Measurements from ENCODE around the gene MZF1.
"Not testable (repeated sequence)": the region's sequence is repeated elsewhere in the genome, so short reads cannot be mapped to it uniquely, and the experiment has no call there.

The MZF1 gene

DNA sequence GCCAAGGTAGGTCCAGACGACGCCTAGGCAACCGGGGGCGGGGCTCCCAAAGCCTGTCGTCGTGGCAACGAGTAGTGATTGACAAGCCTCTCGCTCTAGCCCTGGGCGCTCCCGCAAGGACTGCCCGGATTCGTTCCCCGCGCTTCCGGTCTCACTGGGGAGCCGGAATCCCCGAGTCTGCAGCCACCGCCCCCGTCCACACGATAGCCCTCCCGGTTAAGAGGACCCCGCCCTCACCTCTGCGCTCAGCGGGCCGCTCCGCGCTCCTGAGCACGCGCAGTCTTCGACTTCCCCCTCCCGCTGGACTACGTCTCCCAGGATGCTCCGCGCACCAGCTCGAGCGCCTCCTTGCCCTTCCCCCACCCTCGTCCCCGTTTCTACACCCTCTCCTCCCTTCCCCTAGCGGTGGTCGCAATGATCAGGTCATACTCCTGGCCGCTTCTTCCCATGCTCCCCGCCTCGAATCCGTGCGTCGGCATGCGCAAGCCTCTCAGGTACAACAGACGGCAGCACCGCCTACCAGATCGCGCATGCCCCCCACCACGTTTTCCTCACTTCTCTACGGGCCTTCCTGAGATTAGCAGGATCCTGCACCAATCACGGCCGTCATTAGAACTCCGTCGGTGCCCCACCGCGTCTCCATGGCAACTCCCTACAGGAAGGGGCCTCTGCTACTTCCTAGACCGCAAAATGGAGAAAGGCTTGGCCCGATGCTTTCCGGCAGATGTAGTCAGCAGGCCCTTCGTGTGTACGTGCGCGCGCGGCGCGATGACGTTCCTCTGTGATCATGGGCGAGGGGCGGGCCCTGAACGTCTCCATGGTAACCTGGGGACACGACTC, at the start of gene MZF1:
MZF1 (minus strand) TSS at position 518 of the 840 bp plus-strand sequence. CDS start 1,946 bp downstream, outside the sequence.
- no peaks in the 10 kb centered on the region; the same call in 1 of the 2 replicates for H3K36me3 ChIP-seq (ENCODE audit: insufficient read depth, low read length)
- no peaks in the 10 kb centered on the region for H3K9me3 ChIP-seq (ENCODE audit: control insufficient read depth, insufficient read depth, low read length)
- peaks cover 7% of the 10 kb centered on the region for H3K4me1 ChIP-seq (ENCODE audit: insufficient read depth, low read length)
- peak within 1 kb of the TSS; percentile 91 for H3K9ac ChIP-seq (ENCODE audit: low read depth, low read length)

DNA sequence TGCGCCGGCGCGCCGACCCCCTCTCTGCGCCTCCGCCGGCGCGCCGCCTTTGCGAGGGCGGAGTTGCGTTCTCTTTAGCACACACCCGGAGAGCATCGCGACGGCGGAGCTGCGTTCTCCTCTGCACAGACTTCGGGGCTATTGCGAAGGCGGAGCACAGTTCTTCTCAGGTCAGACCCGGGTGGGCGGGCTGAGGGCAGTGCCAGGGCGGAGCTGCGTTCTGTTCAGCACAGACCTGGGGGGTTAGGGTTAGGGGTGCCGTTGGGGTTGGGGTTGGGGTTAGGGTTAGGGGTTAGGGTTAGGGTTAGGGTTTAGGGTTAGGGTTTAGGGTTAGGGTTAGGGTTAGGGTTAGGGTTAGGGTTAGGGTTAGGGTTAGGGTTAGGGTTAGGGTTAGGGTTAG, 34.1 kb upstream of the MZF1 start:
- not testable (repeated sequence) for H3K9me3 ChIP-seq (ENCODE audit: control insufficient read depth, insufficient read depth, low read length); H3K9ac ChIP-seq (ENCODE audit: low read depth, low read length); H3K36me3 ChIP-seq (ENCODE audit: insufficient read depth, low read length); H3K4me1 ChIP-seq (ENCODE audit: insufficient read depth, low read length)

DNA sequence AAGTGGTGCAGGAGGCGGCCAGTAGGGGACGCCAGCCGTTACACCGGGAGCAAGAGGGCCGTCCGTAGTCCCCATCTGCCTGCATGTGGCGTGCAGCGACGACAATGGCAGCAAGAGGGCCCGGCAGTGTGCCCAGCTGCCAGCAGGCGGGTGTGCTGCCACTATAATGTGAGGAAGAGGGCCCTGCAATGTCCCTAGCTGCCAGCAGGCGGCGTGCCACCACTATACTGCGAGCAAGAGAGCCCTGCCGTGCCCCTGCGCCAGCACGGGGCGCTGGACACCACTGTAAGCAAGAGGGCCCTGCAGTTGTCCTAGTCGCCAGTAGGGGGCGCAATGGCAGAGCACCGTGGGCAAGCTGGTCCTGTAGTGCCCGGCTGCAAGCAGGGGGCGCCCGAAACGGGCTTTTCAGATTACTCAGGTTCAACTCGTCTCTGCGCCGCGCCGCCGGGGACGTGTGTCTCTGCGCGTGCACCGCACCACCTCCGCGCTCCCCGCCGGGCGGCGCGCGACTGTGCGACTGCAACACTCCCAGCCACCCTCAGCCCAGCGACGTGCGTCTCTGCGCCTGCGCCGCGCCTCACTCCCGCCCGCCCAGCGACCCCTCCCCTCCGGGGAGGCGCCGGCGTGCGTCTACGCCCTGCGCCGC, 33.2 kb upstream of the MZF1 start:
- not testable (repeated sequence) for H3K36me3 ChIP-seq (ENCODE audit: insufficient read depth, low read length); H3K9me3 ChIP-seq (ENCODE audit: control insufficient read depth, insufficient read depth, low read length); H3K9ac ChIP-seq (ENCODE audit: low read depth, low read length); H3K4me1 ChIP-seq (ENCODE audit: insufficient read depth, low read length)

DNA sequence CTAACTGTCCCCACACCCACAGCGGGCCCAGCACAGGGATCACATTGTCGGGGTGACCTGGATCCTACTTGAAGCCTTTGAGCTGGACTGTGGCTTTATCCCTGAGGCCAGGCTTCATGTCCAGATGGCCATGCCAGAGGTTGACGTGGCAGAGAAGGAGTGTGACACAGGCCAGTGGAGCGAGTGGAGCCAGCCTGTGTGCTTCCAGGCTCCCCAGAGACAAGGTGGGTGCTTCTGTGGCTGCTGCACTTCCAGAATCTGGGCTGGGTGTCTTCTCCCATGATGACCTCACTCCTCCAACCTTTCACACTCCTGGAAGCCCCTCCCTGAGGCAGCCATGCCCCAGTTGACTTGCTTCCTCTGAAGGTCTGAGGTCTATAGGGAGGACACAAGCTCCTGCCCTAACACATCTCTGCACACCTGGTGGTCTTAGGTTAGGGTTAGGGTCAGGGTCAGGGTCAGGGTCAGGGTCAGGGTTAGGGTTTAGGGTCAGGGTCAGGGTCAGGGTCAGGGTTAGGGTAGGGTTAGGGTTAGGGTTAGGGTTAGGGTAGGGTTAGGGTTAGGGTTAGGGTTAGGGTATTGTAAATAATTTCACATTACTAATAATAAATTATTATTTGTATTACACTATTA, 13.1 kb upstream of the MZF1 start:
- no peaks in the 10 kb centered on the region for H3K4me1 ChIP-seq (ENCODE audit: insufficient read depth, low read length)
- no peak overlapping the region for H3K9ac ChIP-seq (ENCODE audit: low read depth, low read length)
- H3K36me3 ChIP-seq (ENCODE audit: insufficient read depth, low read length): peaks cover 5% of the 10 kb centered on the region; the same call in 1 of the 2 replicates
- no peaks in the 10 kb centered on the region for H3K9me3 ChIP-seq (ENCODE audit: control insufficient read depth, insufficient read depth, low read length)

DNA sequence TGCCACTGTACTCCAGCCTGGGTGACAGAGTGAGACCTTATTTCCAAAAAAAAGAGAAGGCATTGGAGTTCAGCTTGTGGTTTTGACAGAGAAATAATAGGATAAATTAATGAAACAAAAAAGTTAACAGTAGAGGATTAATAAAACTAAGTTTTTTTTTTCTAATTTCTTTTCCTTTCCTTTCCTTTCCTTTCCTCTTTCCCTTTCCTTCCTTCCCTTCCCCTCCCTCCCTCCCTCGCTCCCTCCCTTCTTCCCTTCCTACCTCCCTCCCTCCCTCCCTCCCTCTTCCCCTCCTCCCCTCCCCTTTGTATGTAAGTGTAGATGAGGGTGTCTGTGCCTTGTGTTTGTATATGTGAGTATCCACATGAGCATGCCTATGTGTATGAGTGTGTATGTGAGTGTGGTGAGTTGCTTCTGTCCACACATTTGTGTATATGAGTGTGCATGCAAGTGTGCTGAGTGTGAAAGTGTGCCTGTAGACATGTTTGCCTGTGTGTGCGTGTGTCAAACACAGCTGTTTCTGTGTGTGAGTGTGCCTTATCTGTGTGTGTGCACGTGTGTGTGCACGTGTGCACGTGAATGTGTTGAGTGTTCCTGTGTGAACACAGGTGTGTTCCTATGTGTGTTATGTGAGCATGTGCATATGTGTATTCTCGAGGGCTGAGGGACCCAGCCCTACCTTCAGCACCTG, 12.5 kb upstream of the MZF1 start:
- H3K36me3 ChIP-seq (ENCODE audit: insufficient read depth, low read length): peaks cover 5% of the 10 kb centered on the region; the same call in 1 of the 2 replicates
- peaks cover 3% of the 10 kb centered on the region; the same call in 1 of the 2 replicates for H3K4me1 ChIP-seq (ENCODE audit: insufficient read depth, low read length)
- no peak overlapping the region for H3K9ac ChIP-seq (ENCODE audit: low read depth, low read length)
- H3K9me3 ChIP-seq (ENCODE audit: control insufficient read depth, insufficient read depth, low read length): no peaks in the 10 kb centered on the region

DNA sequence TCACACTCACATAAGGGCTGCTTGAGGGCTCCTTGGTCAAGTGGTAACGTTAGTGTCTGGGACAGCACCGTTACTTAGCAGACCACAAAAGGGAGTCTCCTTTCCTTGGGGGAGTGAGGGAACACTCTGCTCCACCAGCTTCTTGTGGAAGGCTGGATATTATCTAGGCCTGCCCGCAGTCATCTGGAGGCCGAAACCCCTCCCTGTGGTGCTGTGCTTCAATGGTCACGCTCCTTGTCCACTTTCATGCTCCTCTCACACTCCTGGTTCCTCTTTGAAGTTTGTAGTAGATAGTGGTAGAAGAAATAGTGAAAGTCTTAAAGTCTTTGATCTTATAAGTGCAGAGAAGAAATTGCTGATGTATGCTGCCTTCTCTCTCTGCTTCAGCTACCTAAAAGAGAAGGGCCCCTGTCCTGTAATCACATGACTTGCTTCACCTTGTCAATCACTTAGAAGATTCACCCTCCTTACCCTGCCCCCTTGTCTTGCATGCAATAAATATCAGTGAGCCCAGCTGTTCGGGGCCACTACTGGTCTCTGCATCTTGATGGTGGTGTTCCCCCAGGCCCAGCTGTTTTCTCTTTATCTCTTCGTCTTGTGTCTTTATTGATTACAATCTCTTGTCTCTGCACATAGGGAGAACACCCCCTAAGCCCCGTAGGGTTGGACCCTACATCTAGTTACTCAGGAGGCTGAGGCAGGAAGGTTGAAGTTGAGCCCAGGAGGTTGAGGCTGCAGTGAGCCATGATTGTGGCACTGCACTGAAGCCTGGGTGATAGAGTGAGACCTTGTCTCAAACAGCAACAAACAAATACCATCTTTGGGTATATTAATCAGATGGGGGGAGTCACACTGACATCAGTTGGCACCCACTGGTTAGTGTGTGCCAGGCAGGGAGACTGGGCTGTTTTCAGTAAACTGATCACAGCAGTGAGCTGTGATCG, 11.6 kb upstream of the MZF1 start:
- Histone ChIP-seq H3K9ac (ENCODE audit: low read depth, low read length) (no peak overlapping the region), H3K4me1 (ENCODE audit: insufficient read depth, low read length) (peaks cover 3% of the 10 kb centered on the region; the same call in 1 of the 2 replicates), H3K9me3 (ENCODE audit: control insufficient read depth, insufficient read depth, low read length) (no peaks in the 10 kb centered on the region), H3K36me3 (ENCODE audit: insufficient read depth, low read length) (peaks cover 5% of the 10 kb centered on the region; the same call in 1 of the 2 replicates)

DNA sequence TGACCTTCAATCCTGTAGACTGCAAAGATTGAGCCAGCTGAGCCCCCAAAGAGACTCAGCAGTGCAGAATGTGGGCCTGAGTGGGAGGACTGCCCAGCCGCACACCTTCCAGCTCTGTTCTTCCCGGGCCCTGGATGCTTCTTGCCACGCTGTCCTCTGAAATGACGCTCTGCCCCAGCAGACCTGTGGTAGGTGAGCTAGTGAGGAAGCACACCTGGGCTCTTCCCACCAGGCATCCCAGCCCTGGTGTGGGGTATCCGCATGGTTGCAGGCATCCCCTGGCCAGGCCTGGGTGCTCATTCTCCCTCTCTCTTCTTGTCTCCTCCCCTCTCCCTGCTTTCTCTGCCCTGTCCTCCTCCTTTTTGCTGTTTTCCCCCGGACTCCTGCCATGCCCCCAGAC, 9.8 kb upstream of the MZF1 start:
- H3K36me3 ChIP-seq (ENCODE audit: insufficient read depth, low read length): peaks cover 5% of the 10 kb centered on the region; the same call in 1 of the 2 replicates
- H3K4me1 ChIP-seq (ENCODE audit: insufficient read depth, low read length): peaks cover 3% of the 10 kb centered on the region; the same call in 1 of the 2 replicates
- no peaks in the 10 kb centered on the region for H3K9me3 ChIP-seq (ENCODE audit: control insufficient read depth, insufficient read depth, low read length)
- H3K9ac ChIP-seq (ENCODE audit: low read depth, low read length): no peak overlapping the region

DNA sequence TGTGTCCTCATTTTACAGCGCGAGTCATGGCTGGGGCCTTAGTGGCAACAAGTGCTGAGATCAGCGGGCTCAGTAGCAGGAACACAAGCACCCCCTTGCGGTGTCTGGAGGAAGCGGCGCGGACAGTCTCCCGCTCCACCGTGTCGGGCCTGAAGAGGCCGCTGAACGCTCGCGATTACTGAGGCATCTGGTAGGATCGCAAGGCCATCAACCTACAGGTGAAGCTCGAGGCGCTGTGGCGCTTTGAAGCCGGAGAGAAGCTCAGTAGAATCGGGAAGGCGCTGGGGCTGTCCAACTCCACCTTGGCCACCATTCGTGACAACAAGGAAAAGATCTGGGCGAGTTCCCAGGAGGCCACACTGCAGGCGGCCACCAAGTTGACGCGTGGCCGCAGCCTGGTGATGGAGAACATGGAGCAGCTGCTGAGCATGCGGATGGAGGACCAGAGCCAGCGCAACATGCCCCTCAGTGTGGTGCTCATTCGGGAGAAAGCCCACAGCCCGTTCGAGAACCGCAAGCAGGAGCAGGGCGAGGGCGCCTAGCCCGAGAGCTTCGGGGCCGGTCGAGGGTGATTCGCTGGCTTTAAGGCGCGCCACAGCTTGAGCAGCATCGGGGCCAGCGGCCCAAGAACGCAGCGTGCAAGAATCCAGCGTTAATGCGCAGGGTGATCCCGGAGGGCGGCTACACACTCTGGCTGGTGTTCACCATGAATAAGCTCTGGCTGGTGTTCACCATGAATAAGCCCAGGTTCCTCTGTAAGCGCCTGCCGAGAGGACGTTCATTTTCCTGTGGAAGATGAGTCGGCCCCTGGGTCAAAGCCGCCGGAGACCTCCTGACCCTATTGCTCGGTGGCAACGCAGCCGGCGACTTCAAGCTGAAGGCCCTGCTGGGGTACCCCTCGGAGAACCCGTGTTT, 8.3 kb upstream of the MZF1 start:
- peaks cover 5% of the 10 kb centered on the region; the same call in 1 of the 2 replicates for H3K36me3 ChIP-seq (ENCODE audit: insufficient read depth, low read length)

DNA sequence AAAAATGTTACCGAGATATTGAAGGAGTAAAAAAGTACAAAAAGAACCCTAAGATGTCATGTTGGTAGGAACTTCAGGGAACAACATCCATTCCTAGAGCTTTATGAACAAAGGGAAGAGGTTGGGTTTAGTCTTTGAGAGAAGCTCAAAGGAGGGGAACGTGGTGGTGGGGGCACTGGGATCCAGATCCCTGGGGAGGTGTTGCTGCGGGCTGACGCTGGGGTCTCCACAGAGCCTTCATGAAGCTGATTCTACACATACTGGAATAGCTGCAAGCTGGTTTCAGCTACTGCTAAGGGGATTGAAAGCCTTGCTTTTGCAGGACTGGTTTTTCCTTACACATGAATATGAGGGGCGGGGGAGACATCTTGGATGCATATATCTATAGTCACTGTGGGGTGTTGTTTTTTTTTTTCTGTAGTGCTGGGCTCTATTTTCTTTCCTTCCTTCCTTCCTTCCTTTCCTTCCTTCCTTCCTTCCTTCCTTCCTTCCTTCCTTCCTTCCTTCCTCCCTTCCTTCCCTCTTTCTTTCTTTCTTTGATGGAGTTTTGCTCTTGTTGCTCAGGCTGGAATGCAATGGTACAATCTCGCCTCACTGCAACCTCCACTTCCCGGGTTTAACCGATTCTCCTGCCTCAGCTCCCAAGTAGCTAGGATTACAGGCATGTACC, 6.5 kb upstream of the MZF1 start:
- no peak overlapping the region for H3K9ac ChIP-seq (ENCODE audit: low read depth, low read length)
- peaks cover 3% of the 10 kb centered on the region; the same call in 1 of the 2 replicates for H3K4me1 ChIP-seq (ENCODE audit: insufficient read depth, low read length)
- peaks cover 5% of the 10 kb centered on the region; the same call in 1 of the 2 replicates for H3K36me3 ChIP-seq (ENCODE audit: insufficient read depth, low read length)
- H3K9me3 ChIP-seq (ENCODE audit: control insufficient read depth, insufficient read depth, low read length): no peaks in the 10 kb centered on the region

More for the DNA sequence above, 8.3 kb upstream of the MZF1 start:
- Histone ChIP-seq H3K9ac (ENCODE audit: low read depth, low read length) (no peak overlapping the region), H3K9me3 (ENCODE audit: control insufficient read depth, insufficient read depth, low read length) (no peaks in the 10 kb centered on the region), H3K4me1 (ENCODE audit: insufficient read depth, low read length) (peaks cover 3% of the 10 kb centered on the region; the same call in 1 of the 2 replicates)

DNA sequence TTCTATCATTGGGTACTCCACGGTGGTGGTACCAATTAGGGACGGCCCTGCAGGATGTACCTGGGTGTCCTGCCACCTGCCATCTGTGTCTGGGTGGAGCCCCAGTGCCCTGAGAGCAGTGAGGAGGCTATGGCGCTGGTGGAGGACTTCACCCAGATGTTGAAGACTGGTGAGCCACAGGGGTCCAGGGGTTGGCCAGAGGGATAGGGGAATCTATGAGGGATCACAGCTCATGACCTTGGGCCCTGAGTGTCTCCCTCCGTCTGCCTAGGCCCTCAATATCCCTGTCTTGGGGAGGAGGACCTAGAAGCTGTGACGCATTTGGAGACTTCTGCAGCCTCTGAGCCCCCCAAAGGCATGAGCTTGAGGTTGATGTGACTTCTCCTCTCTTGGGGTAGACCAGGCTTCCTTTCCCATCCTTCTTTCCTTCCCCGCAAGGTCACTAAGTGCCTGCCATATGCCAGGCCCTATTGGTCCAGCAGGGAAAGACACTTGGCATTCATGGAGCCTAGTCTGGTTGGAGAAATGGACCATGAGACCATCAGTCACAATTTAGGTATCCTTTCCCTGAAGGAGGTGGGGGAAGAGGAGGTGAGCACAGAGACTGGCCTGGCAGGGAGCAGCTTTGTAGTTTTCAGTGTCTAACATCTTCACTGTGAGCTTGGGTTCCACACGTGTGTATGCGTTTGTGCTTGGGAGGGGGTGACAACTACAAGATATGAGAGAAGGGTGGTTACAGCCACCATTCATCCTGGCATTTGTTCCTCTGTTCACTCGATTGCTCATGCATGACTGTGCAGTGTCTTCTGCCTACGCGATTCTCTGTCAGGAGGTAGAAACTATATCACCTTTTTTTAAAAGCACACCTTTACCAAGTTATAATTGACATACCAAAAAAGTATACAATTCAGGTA, 5.1 kb upstream of the MZF1 start:
- Histone ChIP-seq H3K4me1 (ENCODE audit: insufficient read depth, low read length) (peaks cover 6% of the 10 kb centered on the region), H3K9ac (ENCODE audit: low read depth, low read length) (no peak overlapping the region), H3K36me3 (ENCODE audit: insufficient read depth, low read length) (peaks cover 5% of the 10 kb centered on the region; the same call in 1 of the 2 replicates), H3K9me3 (ENCODE audit: control insufficient read depth, insufficient read depth, low read length) (no peaks in the 10 kb centered on the region)

DNA sequence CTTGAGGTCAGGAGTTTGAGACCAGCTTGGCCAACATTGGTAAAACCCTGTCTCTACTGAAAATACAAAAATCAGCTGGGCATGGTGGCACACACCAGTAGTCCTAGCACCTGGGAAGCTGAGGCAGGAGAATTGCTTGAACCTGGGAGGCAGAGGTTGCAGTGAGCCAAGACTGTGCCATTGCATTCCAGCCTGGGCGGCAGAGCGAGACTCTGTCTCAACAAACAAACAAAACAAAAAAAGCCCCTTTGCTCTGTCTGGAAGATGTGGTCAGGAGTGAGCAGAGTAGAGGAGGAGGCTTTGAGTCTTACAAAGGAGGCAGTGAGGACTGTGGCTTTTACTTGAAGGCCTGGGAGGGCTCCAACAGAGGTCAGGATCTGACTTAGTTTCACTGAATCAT, 4.4 kb upstream of the MZF1 start:
- not testable (repeated sequence) for H3K4me1 ChIP-seq (ENCODE audit: insufficient read depth, low read length); H3K9me3 ChIP-seq (ENCODE audit: control insufficient read depth, insufficient read depth, low read length); H3K36me3 ChIP-seq (ENCODE audit: insufficient read depth, low read length); H3K9ac ChIP-seq (ENCODE audit: low read depth, low read length)

Measured in ES-I3 (cell line).